Bronchial epithelial cell (primary cell): ENCODE data around the gene HIVEP3. TPM values are rescaled to one million over a fixed set of nuclear protein-coding genes. Genes with fewer than 3 reads are reported as not detected.
A peak's percentile ranks its signal among the peaks of the same experiment; 100 is the strongest.

ENCODE experiments used
- DNase-seq: peaks from one replicate; pipeline ENCODE4 v3.0.0-alpha.2; 2010; ENCODE audit warnings: low read depth
- FAIRE-seq: peaks from 2 replicates; lab custom pipeline; 2011; peaks lifted over from hg19 to GRCh38; lab: Jason Lieb, UNC
- H3K27me3 ChIP-seq: 2 replicates; pipeline ENCODE4 v1.5.1; 2011; ENCODE audit warnings: low read length; ENCODE audit not compliant: control insufficient read depth, insufficient read depth
- H3K36me3 ChIP-seq: 2 replicates; pipeline ENCODE4 v1.5.1; 2011; ENCODE audit warnings: low read length; ENCODE audit not compliant: control insufficient read depth, insufficient read depth
- H3K4me3 ChIP-seq: 2 replicates; pipeline ENCODE4 v1.5.1; 2011; ENCODE audit warnings: mild to moderate bottlenecking, low read depth, low read length, control low read depth
- total RNA-seq: library from RNA; depleted of rRNA; stranded (reverse); fragments of >200 nt; gene quantifications from 2 replicates; pipeline ENCODE4 v1.2.1, GENCODE V29; 2014
- TF ChIP-seq, protein P1 (sequence below): IDR thresholded peaks from 2 replicates; pipeline ENCODE4 v1.5.1; 2011; ENCODE audit warnings: mild to moderate bottlenecking, moderate library complexity, low read length, control low read depth, inconsistent platforms; ENCODE audit not compliant: insufficient read depth, severe bottlenecking

HIVEP3 gene
- total RNA-seq, 1 donor from 2014 or later = under 0.01 TPM

DNA sequence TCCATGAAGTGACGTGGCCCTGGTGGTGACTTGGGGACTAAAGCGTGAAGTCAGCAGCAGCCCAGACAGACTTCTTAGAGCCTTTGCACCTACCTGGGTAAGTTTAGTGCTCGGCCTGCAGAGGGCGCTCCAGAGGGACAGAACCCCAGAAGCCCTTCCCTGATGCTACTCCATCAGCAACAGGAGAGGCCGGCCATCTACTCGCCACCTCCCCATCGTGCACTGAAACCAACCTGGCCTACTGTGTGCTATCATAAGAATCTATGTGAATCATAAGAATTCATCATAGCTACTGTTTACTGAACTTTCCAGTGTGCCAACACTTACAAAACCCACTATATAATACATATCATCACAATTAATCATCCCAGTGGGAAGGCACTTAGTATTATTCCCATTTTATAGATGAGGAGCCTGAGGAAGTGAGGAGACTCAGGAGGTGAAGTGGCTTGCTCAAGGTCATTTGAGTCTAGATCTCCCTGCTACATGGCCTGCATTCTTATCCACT lies 426.3 kb downstream of the HIVEP3 start:
- H3K36me3 ChIP-seq = no peaks in the 10 kb centered on the region
- no peaks in the 10 kb centered on the region for H3K27me3 ChIP-seq
- FAIRE-seq (no peak), DNase-seq (peak; percentile 59)
- TF ChIP-seq, protein P1, sequence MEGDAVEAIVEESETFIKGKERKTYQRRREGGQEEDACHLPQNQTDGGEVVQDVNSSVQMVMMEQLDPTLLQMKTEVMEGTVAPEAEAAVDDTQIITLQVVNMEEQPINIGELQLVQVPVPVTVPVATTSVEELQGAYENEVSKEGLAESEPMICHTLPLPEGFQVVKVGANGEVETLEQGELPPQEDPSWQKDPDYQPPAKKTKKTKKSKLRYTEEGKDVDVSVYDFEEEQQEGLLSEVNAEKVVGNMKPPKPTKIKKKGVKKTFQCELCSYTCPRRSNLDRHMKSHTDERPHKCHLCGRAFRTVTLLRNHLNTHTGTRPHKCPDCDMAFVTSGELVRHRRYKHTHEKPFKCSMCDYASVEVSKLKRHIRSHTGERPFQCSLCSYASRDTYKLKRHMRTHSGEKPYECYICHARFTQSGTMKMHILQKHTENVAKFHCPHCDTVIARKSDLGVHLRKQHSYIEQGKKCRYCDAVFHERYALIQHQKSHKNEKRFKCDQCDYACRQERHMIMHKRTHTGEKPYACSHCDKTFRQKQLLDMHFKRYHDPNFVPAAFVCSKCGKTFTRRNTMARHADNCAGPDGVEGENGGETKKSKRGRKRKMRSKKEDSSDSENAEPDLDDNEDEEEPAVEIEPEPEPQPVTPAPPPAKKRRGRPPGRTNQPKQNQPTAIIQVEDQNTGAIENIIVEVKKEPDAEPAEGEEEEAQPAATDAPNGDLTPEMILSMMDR = peak; percentile 75
- no peak overlapping the region for H3K4me3 ChIP-seq

- DNase-seq (no peak), FAIRE-seq (no peak)
- Histone ChIP-seq H3K36me3 (no peaks in the 10 kb centered on the region), H3K27me3 (peaks cover 2% of the 10 kb centered on the region), H3K4me3 (no peak overlapping the region)
- TF ChIP-seq, protein P1 = no peak
Observed at GRCh38 chr1:41490911-41491310, 427.8 kb downstream of the HIVEP3 start.

GRCh38 chr1:41489561-41489960 lies 429.2 kb downstream of the HIVEP3 start:
- no peak overlapping the region for H3K4me3 ChIP-seq
- FAIRE-seq (no peak), DNase-seq (no peak)
- no peaks in the 10 kb centered on the region for H3K36me3 ChIP-seq
- TF ChIP-seq, protein P1 = no peak
- H3K27me3 ChIP-seq = peaks cover 2% of the 10 kb centered on the region

- no peak for DNase-seq
- no peak for FAIRE-seq
- Histone ChIP-seq H3K4me3 (no peak overlapping the region), H3K36me3 (no peaks in the 10 kb centered on the region), H3K27me3 (peaks cover 2% of the 10 kb centered on the region)
- TF ChIP-seq, protein P1 = no peak
Observed at GRCh38 chr1:41488040-41488951, 430.4 kb downstream of the HIVEP3 start.

GRCh38 chr1:41487126-41488039 lies 431.3 kb downstream of the HIVEP3 start:
- Histone ChIP-seq H3K4me3 (no peak overlapping the region), H3K36me3 (no peaks in the 10 kb centered on the region), H3K27me3 (peaks cover 2% of the 10 kb centered on the region)
- FAIRE-seq = no peak
- DNase-seq = no peak
- TF ChIP-seq, protein P1 = no peak
